Measurements from ENCODE around the gene TMCO6. TPM values are rescaled to one million over a fixed set of nuclear protein-coding genes. Genes with fewer than 3 reads are reported as not detected.
"Not testable (repeated sequence)": the region's sequence is repeated elsewhere in the genome, so short reads cannot be mapped to it uniquely, and the experiment has no call there.

TMCO6 gene
- total RNA-seq: 10 to 100 TPM; 33.5 to 38.8 TPM

DNA sequence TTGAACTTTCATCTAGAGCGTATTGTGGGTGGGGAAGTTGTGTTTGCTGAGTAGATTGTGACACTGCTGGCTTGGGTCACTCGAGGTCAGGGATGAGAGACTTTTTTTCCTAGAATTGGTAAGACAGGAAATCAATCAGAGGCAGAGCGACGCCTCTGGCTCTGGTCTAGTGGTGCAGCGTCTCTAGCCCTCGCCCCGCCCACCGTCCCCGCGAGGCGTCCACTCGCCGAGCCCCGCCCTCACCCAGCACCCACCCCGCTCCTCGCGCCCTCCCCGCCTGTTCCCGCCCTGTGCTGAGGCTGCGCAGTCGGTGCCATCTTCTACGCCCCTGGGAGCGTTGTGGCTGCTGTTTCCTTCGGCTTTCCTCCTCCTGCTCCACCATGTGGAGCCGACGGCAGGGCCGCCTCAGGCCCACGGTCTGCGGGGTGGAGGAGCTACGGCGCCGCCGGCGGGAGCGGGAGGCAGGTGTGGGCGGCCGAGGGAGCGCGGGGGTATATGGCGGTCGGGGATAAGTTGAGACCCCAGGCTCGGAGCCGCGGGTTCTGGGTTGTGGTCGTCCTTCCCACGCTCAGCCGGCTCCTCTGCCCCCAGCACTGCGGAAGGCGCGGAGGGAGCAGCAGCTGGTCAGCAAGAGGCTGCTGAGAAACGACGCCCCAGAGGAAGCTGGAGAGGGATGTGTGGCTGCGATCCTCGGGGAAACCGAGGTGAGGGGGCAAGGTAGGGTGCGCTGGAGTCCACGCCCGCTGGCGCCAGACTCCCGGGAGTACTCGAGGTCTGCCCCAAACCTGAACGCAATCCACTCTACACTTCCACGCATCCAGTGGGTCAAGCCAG, at the start of gene TMCO6:
TMCO6 (plus strand) TSS at position 304 of the 834 bp plus-strand sequence; CDS start at position 381, 77 bp downstream.
- no peaks in the 10 kb centered on the region for H3K27me3 Mint-ChIP-seq
- H3K27ac Mint-ChIP-seq: peak within 1 kb of the TSS; percentile 93
- H3K4me3 Mint-ChIP-seq: peak within 1 kb of the TSS; percentile 90
- CTCF ChIA-PET: interaction anchor here (0.6 to 2.4 kb wide), 8 partner anchors 8 to 384 kb away, joined by 3 to 8 read pairs (median 4); partner anchors contain the start of genes ANKHD1, IK, NDUFA2 and SRA1
- POLR2A ChIA-PET: interaction anchor here (0.6 kb wide), 1 partner anchor 8 kb away, joined by 3 read pairs; the partner anchor contains the start of gene IK
- peaks cover 19% of the 10 kb centered on the region for H3K36me3 Mint-ChIP-seq (ENCODE audit: low read depth)
- H3K4me1 Mint-ChIP-seq: peaks cover 49% of the 10 kb centered on the region
- H3K9me3 Mint-ChIP-seq: no peaks in the 10 kb centered on the region
- peak; percentile 97 for DNase-seq

DNA sequence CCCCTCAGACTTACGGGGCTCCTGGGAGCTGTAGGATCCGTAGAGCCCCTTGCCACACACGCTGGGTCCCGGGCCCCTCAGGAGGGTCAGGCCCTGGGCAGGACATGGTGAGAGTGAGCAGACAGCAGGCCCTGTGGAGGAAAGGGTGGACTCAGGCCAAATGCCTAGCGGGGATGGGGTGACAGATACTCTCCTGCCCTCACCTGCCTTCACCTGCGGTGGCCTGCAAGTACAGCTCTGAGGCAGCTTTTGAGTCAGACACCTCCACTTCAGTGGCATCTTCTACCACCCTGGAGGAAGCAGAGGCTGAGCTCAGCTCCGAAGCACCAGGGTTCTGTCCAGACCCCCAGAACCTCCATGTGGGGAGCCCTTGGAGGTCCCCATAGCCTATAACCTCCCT, 48.4 kb upstream of the TMCO6 start:
- no peak overlapping the region for H3K4me3 Mint-ChIP-seq
- no peak overlapping the region for H3K27ac Mint-ChIP-seq
- H3K36me3 Mint-ChIP-seq (ENCODE audit: low read depth): no peaks in the 10 kb centered on the region
- H3K9me3 Mint-ChIP-seq: no peaks in the 10 kb centered on the region
- H3K27me3 Mint-ChIP-seq: peaks cover 6% of the 10 kb centered on the region
- peaks cover 5% of the 10 kb centered on the region for H3K4me1 Mint-ChIP-seq
- ChIA-PET CTCF (interaction anchor here (1.1 kb wide), 1 partner anchor 67 kb away, joined by 3 read pairs; no protein-coding TSS in a partner anchor), POLR2A (no interaction called here)
- no peak for DNase-seq

DNA sequence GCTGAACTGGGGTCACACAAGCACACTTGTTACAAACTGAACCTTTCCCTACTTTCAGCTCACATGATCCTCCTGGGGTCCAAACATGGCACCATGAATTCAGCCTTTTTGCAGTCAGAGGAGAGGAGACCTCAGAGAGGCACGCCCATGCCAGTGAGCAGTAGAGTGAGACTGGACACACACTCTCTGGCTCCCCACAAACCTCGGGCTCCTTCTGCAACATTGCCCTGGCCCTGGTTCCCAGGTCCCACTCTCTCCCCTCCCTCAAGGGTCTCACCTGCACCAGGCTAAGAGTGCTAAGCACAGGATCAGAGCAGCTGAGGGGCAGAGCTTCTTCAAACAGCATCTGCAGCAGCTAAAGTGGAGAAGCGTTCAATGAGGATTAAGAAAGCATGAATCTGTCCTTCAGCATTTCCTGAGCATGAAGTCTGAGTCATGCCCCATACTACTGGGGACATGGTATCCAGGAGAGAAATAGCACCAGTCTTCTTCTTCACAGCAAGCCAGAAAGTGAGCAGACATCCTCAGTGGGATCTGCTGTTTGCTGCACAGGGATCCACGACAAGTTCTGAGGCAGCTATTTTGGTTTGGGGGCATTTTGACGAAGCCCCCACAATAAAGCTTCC, 47.4 kb upstream of the TMCO6 start:
- peaks cover 2% of the 10 kb centered on the region for H3K27me3 Mint-ChIP-seq
- no peak for DNase-seq
- ChIA-PET POLR2A (no interaction called here), CTCF (no interaction called here)
- H3K4me1 Mint-ChIP-seq: peaks cover 5% of the 10 kb centered on the region
- no peaks in the 10 kb centered on the region for H3K9me3 Mint-ChIP-seq
- H3K36me3 Mint-ChIP-seq (ENCODE audit: low read depth): no peaks in the 10 kb centered on the region
- no peak overlapping the region for H3K4me3 Mint-ChIP-seq
- no peak overlapping the region for H3K27ac Mint-ChIP-seq

- H3K36me3 Mint-ChIP-seq (ENCODE audit: low read depth); H3K27me3 Mint-ChIP-seq; POLR2A ChIA-PET; H3K9me3 Mint-ChIP-seq; DNase-seq; H3K4me1 Mint-ChIP-seq: not testable (repeated sequence)
- CTCF ChIA-PET: interaction anchor here (1.3 kb wide), 1 partner anchor 11 kb away, joined by 5 read pairs; no protein-coding TSS in a partner anchor
- H3K4me3 Mint-ChIP-seq: peak overlapping the region; percentile 44
- H3K27ac Mint-ChIP-seq: peak overlapping the region; percentile 54
Measured at GRCh38 chr5:140593070-140593469, 46.2 kb upstream of the TMCO6 start.

GRCh38 chr5:140594169-140594568, 45.1 kb upstream of the TMCO6 start:
- H3K27ac Mint-ChIP-seq: no peak overlapping the region
- no peaks in the 10 kb centered on the region for H3K27me3 Mint-ChIP-seq
- ChIA-PET CTCF (interaction anchor here (0.8 to 1.3 kb wide), 3 partner anchors 10 to 39 kb away, joined by 3 to 5 read pairs (median 3); partner anchors contain the start of gene CD14), POLR2A (no interaction called here)
- peaks cover 5% of the 10 kb centered on the region for H3K4me1 Mint-ChIP-seq
- H3K4me3 Mint-ChIP-seq: no peak overlapping the region
- no peaks in the 10 kb centered on the region for H3K36me3 Mint-ChIP-seq (ENCODE audit: low read depth)
- DNase-seq: no peak
- no peaks in the 10 kb centered on the region for H3K9me3 Mint-ChIP-seq

DNA sequence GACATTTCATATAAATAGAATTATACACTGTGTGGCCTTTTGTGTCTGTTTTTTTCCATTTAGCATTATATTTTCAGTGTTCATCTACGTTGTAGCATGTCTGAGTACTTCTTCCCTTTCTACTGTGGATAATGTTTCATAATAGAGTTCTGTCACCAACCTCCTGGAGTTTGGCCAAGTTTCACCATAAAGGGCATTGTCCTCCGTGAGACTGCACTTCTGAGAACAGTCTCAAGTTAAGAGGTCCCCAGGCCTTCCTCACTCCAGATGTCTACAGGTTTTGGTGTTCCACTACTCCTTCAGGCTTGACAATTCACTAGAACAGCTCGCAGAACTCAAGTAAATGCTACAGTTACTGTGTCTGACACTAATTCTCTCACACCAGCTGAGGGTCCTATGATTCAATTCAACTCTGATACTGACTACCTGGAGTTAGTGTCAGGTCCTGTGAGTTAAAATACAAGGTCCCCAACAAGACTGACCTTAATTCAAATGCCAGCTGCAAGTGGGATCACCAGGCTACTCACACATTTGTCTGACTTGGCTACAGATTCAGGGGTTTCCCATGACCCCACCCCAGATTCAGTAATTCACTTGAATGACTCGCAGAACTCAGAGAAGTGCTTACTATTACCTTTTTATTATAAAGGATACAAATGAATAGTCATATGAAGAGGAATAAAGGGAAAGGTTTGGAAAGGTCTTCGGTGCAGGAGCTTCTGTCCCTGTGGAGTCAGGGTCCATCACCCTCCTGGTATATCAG, 43.5 kb upstream of the TMCO6 start:
- no peak overlapping the region for H3K27ac Mint-ChIP-seq
- no peak for DNase-seq
- H3K27me3 Mint-ChIP-seq: no peaks in the 10 kb centered on the region
- no peaks in the 10 kb centered on the region for H3K9me3 Mint-ChIP-seq
- POLR2A ChIA-PET: no interaction called here
- H3K4me1 Mint-ChIP-seq: peaks cover 5% of the 10 kb centered on the region
- no peaks in the 10 kb centered on the region for H3K36me3 Mint-ChIP-seq (ENCODE audit: low read depth)
- CTCF ChIA-PET: interaction anchor here (1.0 kb wide), 1 partner anchor 14 kb away, joined by 4 read pairs; no protein-coding TSS in a partner anchor
- H3K4me3 Mint-ChIP-seq: no peak overlapping the region

DNA sequence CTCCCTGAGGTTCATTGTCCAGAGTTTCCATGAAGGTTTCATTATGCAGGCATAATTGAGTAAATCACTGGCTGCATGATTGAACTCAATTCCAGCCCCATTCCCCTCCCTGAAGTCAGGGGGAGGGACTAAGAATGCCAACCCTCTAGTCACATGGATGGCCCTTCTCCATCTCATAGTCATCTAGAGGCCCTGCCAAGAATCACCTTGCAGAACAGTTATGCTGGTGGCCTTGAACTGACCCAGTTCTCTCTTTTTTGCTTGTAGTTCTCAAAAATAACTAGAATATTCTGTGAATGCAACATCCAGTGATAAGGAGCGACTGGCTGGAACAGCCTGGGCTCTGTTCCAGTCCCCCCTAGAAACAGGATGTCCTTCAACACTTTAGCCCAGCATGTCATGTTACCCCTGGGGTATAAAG, 42.9 kb upstream of the TMCO6 start:
- H3K27ac Mint-ChIP-seq: no peak overlapping the region
- peaks cover 5% of the 10 kb centered on the region for H3K4me1 Mint-ChIP-seq
- no peaks in the 10 kb centered on the region for H3K36me3 Mint-ChIP-seq (ENCODE audit: low read depth)
- ChIA-PET POLR2A (no interaction called here), CTCF (no interaction called here)
- no peaks in the 10 kb centered on the region for H3K27me3 Mint-ChIP-seq
- no peaks in the 10 kb centered on the region for H3K9me3 Mint-ChIP-seq
- no peak overlapping the region for H3K4me3 Mint-ChIP-seq
- DNase-seq: no peak

- H3K4me3 Mint-ChIP-seq: no peak overlapping the region
Measured at GRCh38 chr5:140598836-140599235, 40.4 kb upstream of the TMCO6 start.

GRCh38 chr5:140600096-140600495, 39.2 kb upstream of the TMCO6 start:
- Mint-ChIP-seq H3K36me3 (ENCODE audit: low read depth) (no peaks in the 10 kb centered on the region), H3K4me1 (no peaks in the 10 kb centered on the region), H3K27ac (no peak overlapping the region), H3K9me3 (no peaks in the 10 kb centered on the region), H3K4me3 (no peak overlapping the region), H3K27me3 (peaks cover 4% of the 10 kb centered on the region)
- DNase-seq: no peak
- ChIA-PET POLR2A (no interaction called here), CTCF (interaction anchor here (0.5 to 1.3 kb wide), 3 partner anchors 11 to 32 kb away, joined by 3 to 4 read pairs (median 4); no protein-coding TSS in a partner anchor)

More at GRCh38 chr5:140598836-140599235, 40.4 kb upstream of the TMCO6 start:
- ChIA-PET POLR2A (no interaction called here), CTCF (interaction anchor here (0.5 kb wide), 1 partner anchor 919 kb away, joined by 4 read pairs; no protein-coding TSS in a partner anchor)
- Mint-ChIP-seq H3K9me3 (no peaks in the 10 kb centered on the region), H3K4me1 (no peaks in the 10 kb centered on the region), H3K27me3 (no peaks in the 10 kb centered on the region), H3K27ac (no peak overlapping the region), H3K36me3 (ENCODE audit: low read depth) (no peaks in the 10 kb centered on the region)
- no peak for DNase-seq

GRCh38 chr5:140602147-140602546, 37.1 kb upstream of the TMCO6 start:
- Mint-ChIP-seq H3K4me3 (no peak overlapping the region), H3K27ac (no peak overlapping the region), H3K36me3 (ENCODE audit: low read depth) (no peaks in the 10 kb centered on the region), H3K4me1 (no peaks in the 10 kb centered on the region), H3K27me3 (peaks cover 6% of the 10 kb centered on the region), H3K9me3 (no peaks in the 10 kb centered on the region)
- ChIA-PET POLR2A (no interaction called here), CTCF (no interaction called here)
- DNase-seq: no peak

- H3K27me3 Mint-ChIP-seq; H3K9me3 Mint-ChIP-seq; POLR2A ChIA-PET; DNase-seq; CTCF ChIA-PET; H3K4me1 Mint-ChIP-seq; H3K36me3 Mint-ChIP-seq (ENCODE audit: low read depth); H3K4me3 Mint-ChIP-seq: not testable (repeated sequence)
- peak overlapping the region; percentile 13 for H3K27ac Mint-ChIP-seq
Measured at GRCh38 chr5:140603446-140603698, 35.9 kb upstream of the TMCO6 start.

DNA sequence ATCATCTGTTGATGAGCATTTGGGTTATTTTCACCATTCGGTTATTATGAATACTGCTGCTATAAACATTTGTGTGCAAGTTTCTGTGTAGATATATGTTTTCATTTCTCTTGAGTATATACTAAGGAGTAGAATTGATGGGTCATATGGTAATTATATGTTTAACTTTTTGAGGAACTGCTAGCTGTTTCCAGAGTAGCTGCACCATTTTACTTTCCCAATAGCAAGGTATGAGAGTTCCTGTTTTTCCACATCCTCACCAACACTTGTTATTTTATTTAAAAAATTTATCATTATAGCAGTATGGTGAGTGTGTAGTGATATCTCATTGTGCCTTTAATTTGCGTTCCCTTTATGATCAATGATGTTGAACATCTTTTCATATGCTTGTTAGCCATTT, 35.5 kb upstream of the TMCO6 start:
- CTCF ChIA-PET: interaction anchor here (0.8 to 1.3 kb wide), 2 partner anchors 10 to 34 kb away, joined by 3 to 5 read pairs; no protein-coding TSS in a partner anchor
- Mint-ChIP-seq H3K27me3 (peaks cover 6% of the 10 kb centered on the region), H3K9me3 (no peaks in the 10 kb centered on the region), H3K36me3 (ENCODE audit: low read depth) (no peaks in the 10 kb centered on the region), H3K4me1 (no peaks in the 10 kb centered on the region), H3K27ac (peak overlapping the region; percentile 13), H3K4me3 (no peak overlapping the region)
- DNase-seq: no peak
- POLR2A ChIA-PET: no interaction called here

DNA sequence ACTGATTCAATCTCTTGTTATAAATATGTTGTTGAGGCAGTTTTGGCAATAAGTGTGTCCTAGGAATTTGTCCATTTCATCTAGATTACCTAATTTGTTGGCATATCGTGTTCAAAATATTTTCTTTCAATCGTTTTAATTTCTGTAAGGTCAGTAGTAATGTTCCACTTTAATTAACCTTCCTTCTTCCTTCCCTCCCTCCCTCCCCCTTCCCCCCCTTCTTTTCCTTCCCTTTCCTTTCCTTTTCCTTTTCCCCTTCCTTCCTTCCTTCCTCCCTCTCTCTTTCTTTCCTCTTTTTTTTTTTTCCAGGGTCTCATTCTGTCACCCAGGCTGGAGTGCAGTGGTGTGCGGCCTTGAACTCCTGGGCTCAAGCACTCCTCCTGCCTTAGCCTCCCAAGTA, 33.4 kb upstream of the TMCO6 start:
- Mint-ChIP-seq H3K36me3 (ENCODE audit: low read depth) (no peaks in the 10 kb centered on the region), H3K4me3 (no peak overlapping the region), H3K4me1 (peaks cover 4% of the 10 kb centered on the region), H3K27ac (no peak overlapping the region), H3K9me3 (no peaks in the 10 kb centered on the region), H3K27me3 (peaks cover 8% of the 10 kb centered on the region)
- no peak for DNase-seq
- ChIA-PET CTCF (interaction anchor here (0.7 to 0.9 kb wide), 2 partner anchors 29 to 67 kb away, joined by 3 read pairs; no protein-coding TSS in a partner anchor), POLR2A (no interaction called here)

Data from activated CD4-positive, alpha-beta T cell treated with anti-CD3 and anti-CD28 coated beads, Interleukin-2, amount 10 ng/mL, durations not matched to agents 7 days and 5 days (primary cell).